Activated CD4-positive, alpha-beta T cell treated with anti-CD3 and anti-CD28 coated beads, Interleukin-2, amount 50 U/mL, for 24 hours (primary cell): Measurements from ENCODE around the gene KRTAP9-2.
"Not testable (repeated sequence)": the region's sequence is repeated elsewhere in the genome, so short reads cannot be mapped to it uniquely, and the experiment has no call there.

Experiments
- DNase-seq, 2 donors: peaks; one replicate each; pipeline ENCODE4 v3.0.0-alpha.2; 2020; ENCODE audit warnings: low read depth in 1 of 2, low spot score in 1 of 2

The KRTAP9-2 gene

GRCh38 chr17:41226598-41227095 is at the start of gene KRTAP9-2:
Gene KRTAP9-2 (plus strand): TSS chr17:41226648. CDS start chr17:41226655, 7 bp downstream.
- DNase-seq: not testable (repeated sequence)

- no peak for DNase-seq
These were observed 49.6 kb upstream of the KRTAP9-2 start for GRCh38 chr17:41176744-41177387.

- DNase-seq: no peak
These were observed 48.6 kb upstream of the KRTAP9-2 start, which contains the start of gene KRTAP4-2 for GRCh38 chr17:41177727-41178271. Gene KRTAP4-2 (minus strand): TSS chr17:41178221. CDS start chr17:41178164, 57 bp downstream.

GRCh38 chr17:41178341-41178740 is 48.1 kb upstream of the KRTAP9-2 start:
- DNase-seq: no peak

GRCh38 chr17:41178843-41179616 is 47.4 kb upstream of the KRTAP9-2 start:
- DNase-seq: no peak

- DNase-seq: no peak
These were observed 41.9 kb upstream of the KRTAP9-2 start, which contains the start of gene KRTAP4-1 for GRCh38 chr17:41184480-41184961. Gene KRTAP4-1 (minus strand): TSS chr17:41184911. CDS start chr17:41184854, 57 bp downstream.

- no peak for DNase-seq
These were observed 41.4 kb upstream of the KRTAP9-2 start for GRCh38 chr17:41185001-41185400.

GRCh38 chr17:41186872-41187271 is 39.6 kb upstream of the KRTAP9-2 start:
- DNase-seq: no peak

- not testable (repeated sequence) for DNase-seq
These were observed 36.6 kb upstream of the KRTAP9-2 start, which contains the start of gene KRTAP9-1 for GRCh38 chr17:41189837-41190318. Gene KRTAP9-1 (plus strand): TSS chr17:41189887. CDS start chr17:41189887, 0 bp downstream.

GRCh38 chr17:41190328-41190727 is 36.1 kb upstream of the KRTAP9-2 start:
- no peak for DNase-seq

GRCh38 chr17:41196068-41196467 is 30.4 kb upstream of the KRTAP9-2 start:
- DNase-seq: no peak

GRCh38 chr17:41199421-41200078 is 26.9 kb upstream of the KRTAP9-2 start:
- no peak for DNase-seq

GRCh38 chr17:41211845-41212466 is 14.5 kb upstream of the KRTAP9-2 start:
- no peak for DNase-seq

GRCh38 chr17:41212524-41213169 is 13.8 kb upstream of the KRTAP9-2 start:
- DNase-seq: no peak

GRCh38 chr17:41215681-41216080 is 10.8 kb upstream of the KRTAP9-2 start:
- DNase-seq: no peak

GRCh38 chr17:41223821-41224220 is 2.6 kb upstream of the KRTAP9-2 start:
- DNase-seq: no peak

GRCh38 chr17:41226051-41226450 is 397 bp upstream of the KRTAP9-2 start:
- DNase-seq: no peak

GRCh38 chr17:41230094-41230493 is 3.6 kb downstream of the KRTAP9-2 start:
- DNase-seq: no peak

- DNase-seq: no peak
These were observed 5.3 kb downstream of the KRTAP9-2 start for GRCh38 chr17:41231731-41232130.
